Measurements from ENCODE around the gene ZPBP2. TPM values are rescaled to one million over a fixed set of nuclear protein-coding genes. Genes with fewer than 3 reads are reported as not detected.
"Not testable (repeated sequence)": the region's sequence is repeated elsewhere in the genome, so short reads cannot be mapped to it uniquely, and the experiment has no call there.

The ZPBP2 gene
- total RNA-seq, 1 experiment from 2014 or later = not detected

GRCh38 chr17:39848600-39848999 lies 19.4 kb upstream of the ZPBP2 start (continued):
- no peak for TF ChIP-seq ZNF219 (CRISPR knock-in tag; IDR thresholded peaks at IDR 0.05; ENCODE audit: borderline replicate concordance)
- TF ChIP-seq SMAD4 (CRISPR knock-in tag; IDR thresholded peaks at IDR 0.05) = no peak
- no peak for TF ChIP-seq IRF1 (CRISPR knock-in tag; IDR thresholded peaks at IDR 0.05)
- no peak for TF ChIP-seq ZNF317 (CRISPR knock-in tag; IDR thresholded peaks at IDR 0.05; ENCODE audit: borderline replicate concordance, low read depth)
- TF ChIP-seq TEAD1 (CRISPR knock-in tag; IDR thresholded peaks at IDR 0.05) = no peak
- TF ChIP-seq E2F5 (CRISPR knock-in tag; IDR thresholded peaks at IDR 0.05) = no peak
- no peak for TF ChIP-seq MXD4 (CRISPR knock-in tag; IDR thresholded peaks at IDR 0.05; ENCODE audit: borderline replicate concordance)
- no peak for TF ChIP-seq FOXP4 (CRISPR knock-in tag; IDR thresholded peaks at IDR 0.05)

GRCh38 chr17:39850186-39850585 lies 17.8 kb upstream of the ZPBP2 start:
- H3K4me1 Mint-ChIP-seq; H3K27me3 Mint-ChIP-seq (ENCODE audit: low read depth): not testable (repeated sequence)

GRCh38 chr17:39852239-39852638 lies 15.8 kb upstream of the ZPBP2 start:
- Mint-ChIP-seq H3K36me3 (no peaks in the 10 kb centered on the region), H3K4me1 (0 out of 2 replicates have a peak, but pooled peaks cover 4% of the 10 kb centered on the region), H3K4me3 (no peak overlapping the region), H3K27me3 (ENCODE audit: low read depth) (no peaks in the 10 kb centered on the region), H3K9me3 (no peaks in the 10 kb centered on the region), H3K27ac (0 out of 2 replicates have a peak overlapping the region, but pooled peaks have one; percentile 2)
- CTCF ChIA-PET = interaction anchor here (0.5 kb wide), 1 partner anchor 230 kb away, joined by 5 read pairs; no protein-coding TSS in a partner anchor
- no peak for ATAC-seq
- POLR2A ChIA-PET = no interaction called here
- DNase-seq (ENCODE audit: low spot score) = no peak
- TF ChIP-seq HMGA2 (CRISPR knock-in tag; IDR thresholded peaks at IDR 0.05) (no peak), TEAD4 (CRISPR knock-in tag; IDR thresholded peaks at IDR 0.05) (no peak), NR3C1 (CRISPR knock-in tag; conservative IDR thresholded peaks at IDR 0.05; ENCODE audit: low read depth) (no peak), ARID4B (CRISPR knock-in tag; IDR thresholded peaks at IDR 0.05; ENCODE audit: borderline replicate concordance) (no peak), ZNF425 (CRISPR knock-in tag; conservative IDR thresholded peaks at IDR 0.05) (no peak), FOXP4 (CRISPR knock-in tag; IDR thresholded peaks at IDR 0.05) (no peak), ZNF416 (CRISPR knock-in tag; IDR thresholded peaks at IDR 0.05) (no peak), IRF2 (CRISPR knock-in tag; IDR thresholded peaks at IDR 0.05; ENCODE audit: borderline replicate concordance, low read depth) (no peak), ATF6 (CRISPR knock-in tag; IDR thresholded peaks at IDR 0.05) (no peak), FOXP1 (CRISPR knock-in tag; IDR thresholded peaks at IDR 0.05; ENCODE audit: borderline replicate concordance) (no peak), JAZF1 (CRISPR knock-in tag; IDR thresholded peaks at IDR 0.05) (no peak), SMAD3 (CRISPR knock-in tag; IDR thresholded peaks at IDR 0.05; ENCODE audit: borderline replicate concordance) (no peak)

More at GRCh38 chr17:39850186-39850585, 17.8 kb upstream of the ZPBP2 start:
- ATAC-seq; DNase-seq (ENCODE audit: low spot score); POLR2A ChIA-PET; H3K9me3 Mint-ChIP-seq; H3K27ac Mint-ChIP-seq; CTCF ChIA-PET; H3K36me3 Mint-ChIP-seq; H3K4me3 Mint-ChIP-seq: not testable (repeated sequence)
